Stimulated activated CD8-positive, alpha-beta memory T cell treated with anti-CD3 and anti-CD28 coated beads, Interleukin-2, amount 100 ng/mL, for 48 hours (primary cell): ENCODE results near the gene GNAL.
"Not testable (repeated sequence)": the region's sequence is repeated elsewhere in the genome, so short reads cannot be mapped to it uniquely, and the experiment has no call there.

Experiments used
- DNase-seq, 2 donors: peaks; one replicate each; pipeline ENCODE4 v3.0.0-alpha.2; 2020; ENCODE audit warnings: low read depth in 2 of 2

The GNAL gene

GRCh38 chr18:11849841-11850634 is 161.0 kb downstream of the GNAL start:
- DNase-seq: peak; percentile 17 to 40

- DNase-seq: no peak
These were observed 161.7 kb downstream of the GNAL start for GRCh38 chr18:11850821-11851145.

GRCh38 chr18:11851146-11851805 is 162.2 kb downstream of the GNAL start, which contains the start of gene CHMP1B:
Gene CHMP1B (plus strand): TSS chr18:11851413. CDS start chr18:11851512, 99 bp downstream.
- DNase-seq: peak; percentile 96

- DNase-seq: peak; percentile 25 to 30
These were observed 162.8 kb downstream of the GNAL start for GRCh38 chr18:11851806-11852337.

- DNase-seq: not testable (repeated sequence)
These were observed 165.5 kb downstream of the GNAL start for GRCh38 chr18:11854554-11854953.

- no peak for DNase-seq
These were observed 168.3 kb downstream of the GNAL start for GRCh38 chr18:11857177-11857887.

GRCh38 chr18:11859282-11859830 is 170.3 kb downstream of the GNAL start:
- no peak for DNase-seq

GRCh38 chr18:11859903-11860407 is 170.9 kb downstream of the GNAL start:
- DNase-seq: no peak

- no peak for DNase-seq
These were observed 171.8 kb downstream of the GNAL start for GRCh38 chr18:11860594-11861450.

- DNase-seq: no peak
These were observed 172.7 kb downstream of the GNAL start for GRCh38 chr18:11861583-11862288.

- DNase-seq: no peak
These were observed 173.5 kb downstream of the GNAL start for GRCh38 chr18:11862468-11863137.

- DNase-seq: no peak
These were observed 175.4 kb downstream of the GNAL start for GRCh38 chr18:11864471-11864870.

GRCh38 chr18:11865071-11865470 is 176.0 kb downstream of the GNAL start:
- no peak for DNase-seq

GRCh38 chr18:11866329-11866728 is 177.3 kb downstream of the GNAL start:
- no peak for DNase-seq

- DNase-seq: no peak
These were observed 177.7 kb downstream of the GNAL start for GRCh38 chr18:11866764-11867163.

- no peak for DNase-seq
These were observed 179.2 kb downstream of the GNAL start for GRCh38 chr18:11868230-11868629.

GRCh38 chr18:11871501-11871900 is 182.4 kb downstream of the GNAL start:
- no peak for DNase-seq

- no peak for DNase-seq
These were observed 183.5 kb downstream of the GNAL start for GRCh38 chr18:11872479-11873136.

- no peak for DNase-seq
These were observed 184.7 kb downstream of the GNAL start for GRCh38 chr18:11873670-11874340.
